SK-N-SH treated with all-trans-retinoic acid at 6 μM for 48 hours (cell line): ENCODE measurements around the gene DBN1.
A peak's percentile ranks its signal among the peaks of the same experiment; 100 is the strongest.

Experiments used
- ATAC-seq: fragments of 200-7000 bp; cut with Tn5 transposase; 3 replicates; pipeline ENCODE4 v1.9.1; 2020; ENCODE audit warnings: mild to moderate bottlenecking, moderate library complexity
- ARNTL ChIP-seq: fragments of 450-650 bp; formaldehyde crosslinking; IDR thresholded peaks from 2 replicates; pipeline ENCODE4 v1.5.0; 2020; ENCODE audit warnings: low read depth, mild to moderate bottlenecking, moderate library complexity, borderline replicate concordance
- BACH2 ChIP-seq: fragments of 250-450 bp; sonication (Bioruptor Pico); IDR thresholded peaks from 2 replicates; pipeline ENCODE4 v1.9.0; 2021; ENCODE audit warnings: mild to moderate bottlenecking, borderline replicate concordance
- CREB5 ChIP-seq: fragments of 250-450 bp; sonication (Bioruptor Pico); IDR thresholded peaks from 2 replicates; pipeline ENCODE4 v1.5.1; 2020; ENCODE audit warnings: low read depth, mild to moderate bottlenecking, moderate library complexity
- CSDC2 ChIP-seq: fragments of 250-450 bp; sonication (Bioruptor Pico); IDR thresholded peaks from 2 replicates; pipeline ENCODE4 v1.5.0; 2020; ENCODE audit warnings: mild to moderate bottlenecking, moderate library complexity
- ESRRG ChIP-seq: fragments of 250-450 bp; sonication (Bioruptor Pico); IDR thresholded peaks from 2 replicates; pipeline ENCODE4 v1.6.1; 2021; ENCODE audit warnings: mild to moderate bottlenecking
- GLIS3 ChIP-seq: fragments of 250-450 bp; sonication (Bioruptor Pico); IDR thresholded peaks from 2 replicates; pipeline ENCODE4 v1.5.0; 2020; ENCODE audit warnings: mild to moderate bottlenecking, moderate library complexity
- ISL1 ChIP-seq: fragments of 250-450 bp; sonication (Bioruptor Pico); IDR thresholded peaks from 2 replicates; pipeline ENCODE4 v2.1.2; 2022; ENCODE audit warnings: mild to moderate bottlenecking, moderate library complexity
- OSR1 ChIP-seq: fragments of 250-450 bp; sonication (Bioruptor Pico); IDR thresholded peaks from 2 replicates; pipeline ENCODE4 v1.8.0; 2022; ENCODE audit warnings: moderate library complexity, mild to moderate bottlenecking, inconsistent platforms
- PPARA ChIP-seq: fragments of 250-450 bp; sonication (Bioruptor Pico); IDR thresholded peaks from 2 replicates; pipeline ENCODE4 v1.5.0; 2020; ENCODE audit warnings: mild to moderate bottlenecking, borderline replicate concordance
- RARB ChIP-seq: fragments of 250-450 bp; sonication (Bioruptor Pico); IDR thresholded peaks from 2 replicates; pipeline ENCODE4 v1.8.0; 2021; ENCODE audit warnings: mild to moderate bottlenecking, moderate library complexity
- SNAI2 ChIP-seq: fragments of 250-450 bp; sonication (Bioruptor Pico); IDR thresholded peaks from 2 replicates; pipeline ENCODE4 v1.5.0; 2020; ENCODE audit warnings: mild to moderate bottlenecking, moderate library complexity
- TCF4 ChIP-seq: fragments of 250-450 bp; sonication (Bioruptor Pico); IDR thresholded peaks from 2 replicates; pipeline ENCODE4 v1.8.0; 2021; ENCODE audit warnings: mild to moderate bottlenecking, moderate library complexity, borderline replicate concordance
- TOX ChIP-seq: fragments of 250-450 bp; sonication (Bioruptor Pico); IDR thresholded peaks from 2 replicates; pipeline ENCODE4 v1.8.0; 2021; ENCODE audit warnings: mild to moderate bottlenecking, moderate library complexity, borderline replicate concordance
- ZC3H10 ChIP-seq: fragments of 250-450 bp; sonication (Bioruptor Pico); IDR thresholded peaks from 2 replicates; pipeline ENCODE4 v1.5.1; 2021; ENCODE audit warnings: mild to moderate bottlenecking, moderate library complexity
- ZFP3 ChIP-seq: fragments of 250-450 bp; sonication (Bioruptor Pico); IDR thresholded peaks from 2 replicates; pipeline ENCODE4 v1.5.0; 2020; ENCODE audit warnings: mild to moderate bottlenecking, moderate library complexity
- ZFP30 ChIP-seq: fragments of 450-650 bp; formaldehyde crosslinking; IDR thresholded peaks from 2 replicates; pipeline ENCODE4 v1.5.0; 2022; ENCODE audit warnings: mild to moderate bottlenecking, moderate library complexity
- ZNF565 ChIP-seq: fragments of 450-650 bp; formaldehyde crosslinking; conservative IDR thresholded peaks from 2 replicates; pipeline ENCODE4 v1.5.0; 2020; ENCODE audit warnings: low read depth, mild to moderate bottlenecking, moderate library complexity
- ZNF8 ChIP-seq: fragments of 450-650 bp; formaldehyde crosslinking; IDR thresholded peaks from 2 replicates; pipeline ENCODE4 v1.5.0; 2020; ENCODE audit warnings: mild to moderate bottlenecking, moderate library complexity
- TF ChIP-seq, protein P1 (sequence below): fragments of 250-450 bp; sonication (Bioruptor Pico); IDR thresholded peaks from 2 replicates; pipeline ENCODE4 v1.8.0; 2021; ENCODE audit warnings: low read depth, mild to moderate bottlenecking, moderate library complexity, borderline replicate concordance
- TF ChIP-seq, protein P2 (sequence below): fragments of 250-450 bp; sonication (Bioruptor Pico); IDR thresholded peaks from 2 replicates; pipeline ENCODE4 v1.5.1; 2021; ENCODE audit warnings: mild to moderate bottlenecking, moderate library complexity
- TF ChIP-seq, protein P3 (sequence below): fragments of 250-450 bp; sonication (Bioruptor Pico); IDR thresholded peaks from 2 replicates; pipeline ENCODE4 v1.8.0; 2020; ENCODE audit warnings: mild to moderate bottlenecking, moderate library complexity, borderline replicate concordance
- TF ChIP-seq, protein P4 (sequence below): fragments of 250-450 bp; sonication (Bioruptor Pico); IDR thresholded peaks from 2 replicates; pipeline ENCODE4 v1.5.0; 2020; ENCODE audit warnings: mild to moderate bottlenecking, moderate library complexity

DBN1 gene

DNA sequence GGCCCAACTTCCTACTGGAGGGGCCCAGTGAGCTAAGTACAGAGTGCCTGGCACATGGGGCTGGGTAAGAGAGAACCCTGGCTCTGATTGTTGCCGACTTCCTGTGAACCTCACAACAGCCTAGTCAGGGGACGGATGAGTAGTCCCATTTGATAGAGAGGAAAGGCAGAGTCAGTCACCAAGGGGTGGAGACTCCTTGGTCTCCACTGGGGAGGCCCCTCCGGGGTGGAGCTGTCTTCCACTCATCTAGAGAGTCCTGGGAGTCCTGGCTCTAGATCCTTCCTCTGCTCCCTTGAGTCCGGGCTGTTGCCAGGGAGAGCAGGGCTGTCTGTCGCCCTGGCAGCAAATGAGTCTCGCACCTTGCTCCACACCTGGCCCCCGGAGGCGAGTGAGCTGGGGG lies 39.0 kb downstream of the DBN1 start:
- 0 out of 3 replicates have a peak, but pooled peaks have one; percentile 4 for ATAC-seq
- TF ChIP-seq ARNTL (CRISPR knock-in tag): no peak
- TF ChIP-seq, protein P1, sequence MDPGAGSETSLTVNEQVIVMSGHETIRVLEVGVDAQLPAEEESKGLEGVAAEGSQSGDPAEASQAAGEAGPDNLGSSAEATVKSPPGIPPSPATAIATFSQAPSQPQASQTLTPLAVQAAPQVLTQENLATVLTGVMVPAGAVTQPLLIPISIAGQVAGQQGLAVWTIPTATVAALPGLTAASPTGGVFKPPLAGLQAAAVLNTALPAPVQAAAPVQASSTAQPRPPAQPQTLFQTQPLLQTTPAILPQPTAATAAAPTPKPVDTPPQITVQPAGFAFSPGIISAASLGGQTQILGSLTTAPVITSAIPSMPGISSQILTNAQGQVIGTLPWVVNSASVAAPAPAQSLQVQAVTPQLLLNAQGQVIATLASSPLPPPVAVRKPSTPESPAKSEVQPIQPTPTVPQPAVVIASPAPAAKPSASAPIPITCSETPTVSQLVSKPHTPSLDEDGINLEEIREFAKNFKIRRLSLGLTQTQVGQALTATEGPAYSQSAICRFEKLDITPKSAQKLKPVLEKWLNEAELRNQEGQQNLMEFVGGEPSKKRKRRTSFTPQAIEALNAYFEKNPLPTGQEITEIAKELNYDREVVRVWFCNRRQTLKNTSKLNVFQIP: no peak
- TF ChIP-seq ISL1: no peak
- TF ChIP-seq PPARA (CRISPR knock-in tag): no peak
- TF ChIP-seq ZC3H10 (CRISPR knock-in tag): no peak
- no peak for TF ChIP-seq CSDC2 (CRISPR knock-in tag)
- TF ChIP-seq ZFP3: no peak
- TF ChIP-seq ZNF8 (CRISPR knock-in tag): no peak
- no peak for TF ChIP-seq RARB (CRISPR knock-in tag)
- TF ChIP-seq ZNF565 (CRISPR knock-in tag): no peak
- TF ChIP-seq SNAI2 (CRISPR knock-in tag): no peak
- TF ChIP-seq, all 23 proteins: peak for 0

GRCh38 chr5:177433658-177434217 lies 39.7 kb downstream of the DBN1 start:
- no peak for ATAC-seq
- TF ChIP-seq TOX (CRISPR knock-in tag): no peak
- TF ChIP-seq PPARA (CRISPR knock-in tag): no peak
- TF ChIP-seq ARNTL (CRISPR knock-in tag): no peak
- TF ChIP-seq, protein P1: no peak
- no peak for TF ChIP-seq ZFP3
- no peak for TF ChIP-seq ZNF565 (CRISPR knock-in tag)
- TF ChIP-seq TCF4 (CRISPR knock-in tag): no peak
- TF ChIP-seq SNAI2 (CRISPR knock-in tag): no peak
- no peak for TF ChIP-seq ZC3H10 (CRISPR knock-in tag)
- no peak for TF ChIP-seq RARB (CRISPR knock-in tag)
- TF ChIP-seq, protein P2, sequence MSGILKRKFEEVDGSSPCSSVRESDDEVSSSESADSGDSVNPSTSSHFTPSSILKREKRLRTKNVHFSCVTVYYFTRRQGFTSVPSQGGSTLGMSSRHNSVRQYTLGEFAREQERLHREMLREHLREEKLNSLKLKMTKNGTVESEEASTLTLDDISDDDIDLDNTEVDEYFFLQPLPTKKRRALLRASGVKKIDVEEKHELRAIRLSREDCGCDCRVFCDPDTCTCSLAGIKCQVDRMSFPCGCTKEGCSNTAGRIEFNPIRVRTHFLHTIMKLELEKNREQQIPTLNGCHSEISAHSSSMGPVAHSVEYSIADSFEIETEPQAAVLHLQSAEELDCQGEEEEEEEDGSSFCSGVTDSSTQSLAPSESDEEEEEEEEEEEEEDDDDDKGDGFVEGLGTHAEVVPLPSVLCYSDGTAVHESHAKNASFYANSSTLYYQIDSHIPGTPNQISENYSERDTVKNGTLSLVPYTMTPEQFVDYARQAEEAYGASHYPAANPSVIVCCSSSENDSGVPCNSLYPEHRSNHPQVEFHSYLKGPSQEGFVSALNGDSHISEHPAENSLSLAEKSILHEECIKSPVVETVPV (CRISPR knock-in tag): no peak
- TF ChIP-seq CREB5 (CRISPR knock-in tag): no peak
- TF ChIP-seq, protein P3, sequence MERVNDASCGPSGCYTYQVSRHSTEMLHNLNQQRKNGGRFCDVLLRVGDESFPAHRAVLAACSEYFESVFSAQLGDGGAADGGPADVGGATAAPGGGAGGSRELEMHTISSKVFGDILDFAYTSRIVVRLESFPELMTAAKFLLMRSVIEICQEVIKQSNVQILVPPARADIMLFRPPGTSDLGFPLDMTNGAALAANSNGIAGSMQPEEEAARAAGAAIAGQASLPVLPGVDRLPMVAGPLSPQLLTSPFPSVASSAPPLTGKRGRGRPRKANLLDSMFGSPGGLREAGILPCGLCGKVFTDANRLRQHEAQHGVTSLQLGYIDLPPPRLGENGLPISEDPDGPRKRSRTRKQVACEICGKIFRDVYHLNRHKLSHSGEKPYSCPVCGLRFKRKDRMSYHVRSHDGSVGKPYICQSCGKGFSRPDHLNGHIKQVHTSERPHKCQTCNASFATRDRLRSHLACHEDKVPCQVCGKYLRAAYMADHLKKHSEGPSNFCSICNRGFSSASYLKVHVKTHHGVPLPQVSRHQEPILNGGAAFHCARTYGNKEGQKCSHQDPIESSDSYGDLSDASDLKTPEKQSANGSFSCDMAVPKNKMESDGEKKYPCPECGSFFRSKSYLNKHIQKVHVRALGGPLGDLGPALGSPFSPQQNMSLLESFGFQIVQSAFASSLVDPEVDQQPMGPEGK (CRISPR knock-in tag): no peak
- TF ChIP-seq, all 23 proteins: peak for 0

GRCh38 chr5:177432839-177433657 lies 40.4 kb downstream of the DBN1 start:
- no peak for ATAC-seq
- TF ChIP-seq ARNTL (CRISPR knock-in tag): no peak
- no peak for TF ChIP-seq ZNF565 (CRISPR knock-in tag)
- TF ChIP-seq, protein P3 (CRISPR knock-in tag): no peak
- no peak for TF ChIP-seq TCF4 (CRISPR knock-in tag)
- TF ChIP-seq PPARA (CRISPR knock-in tag): no peak
- no peak for TF ChIP-seq TOX (CRISPR knock-in tag)
- TF ChIP-seq, protein P4, sequence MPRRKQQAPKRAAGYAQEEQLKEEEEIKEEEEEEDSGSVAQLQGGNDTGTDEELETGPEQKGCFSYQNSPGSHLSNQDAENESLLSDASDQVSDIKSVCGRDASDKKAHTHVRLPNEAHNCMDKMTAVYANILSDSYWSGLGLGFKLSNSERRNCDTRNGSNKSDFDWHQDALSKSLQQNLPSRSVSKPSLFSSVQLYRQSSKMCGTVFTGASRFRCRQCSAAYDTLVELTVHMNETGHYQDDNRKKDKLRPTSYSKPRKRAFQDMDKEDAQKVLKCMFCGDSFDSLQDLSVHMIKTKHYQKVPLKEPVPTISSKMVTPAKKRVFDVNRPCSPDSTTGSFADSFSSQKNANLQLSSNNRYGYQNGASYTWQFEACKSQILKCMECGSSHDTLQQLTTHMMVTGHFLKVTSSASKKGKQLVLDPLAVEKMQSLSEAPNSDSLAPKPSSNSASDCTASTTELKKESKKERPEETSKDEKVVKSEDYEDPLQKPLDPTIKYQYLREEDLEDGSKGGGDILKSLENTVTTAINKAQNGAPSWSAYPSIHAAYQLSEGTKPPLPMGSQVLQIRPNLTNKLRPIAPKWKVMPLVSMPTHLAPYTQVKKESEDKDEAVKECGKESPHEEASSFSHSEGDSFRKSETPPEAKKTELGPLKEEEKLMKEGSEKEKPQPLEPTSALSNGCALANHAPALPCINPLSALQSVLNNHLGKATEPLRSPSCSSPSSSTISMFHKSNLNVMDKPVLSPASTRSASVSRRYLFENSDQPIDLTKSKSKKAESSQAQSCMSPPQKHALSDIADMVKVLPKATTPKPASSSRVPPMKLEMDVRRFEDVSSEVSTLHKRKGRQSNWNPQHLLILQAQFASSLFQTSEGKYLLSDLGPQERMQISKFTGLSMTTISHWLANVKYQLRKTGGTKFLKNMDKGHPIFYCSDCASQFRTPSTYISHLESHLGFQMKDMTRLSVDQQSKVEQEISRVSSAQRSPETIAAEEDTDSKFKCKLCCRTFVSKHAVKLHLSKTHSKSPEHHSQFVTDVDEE: no peak
- TF ChIP-seq SNAI2 (CRISPR knock-in tag): no peak
- no peak for TF ChIP-seq GLIS3 (CRISPR knock-in tag)
- TF ChIP-seq ZFP3: no peak
- TF ChIP-seq ZFP30: no peak
- no peak for TF ChIP-seq ESRRG (CRISPR knock-in tag)
- TF ChIP-seq ISL1: no peak
- no peak for TF ChIP-seq BACH2 (CRISPR knock-in tag)
- no peak for TF ChIP-seq OSR1 (CRISPR knock-in tag)
